GM19240 (cell line): ENCODE results near the gene RETREG3.
"Not testable (repeated sequence)": the region's sequence is repeated elsewhere in the genome, so short reads cannot be mapped to it uniquely, and the experiment has no call there.

ENCODE experiments used
- DNase-seq: peaks from one replicate; pipeline ENCODE4 v3.0.0; 2011; ENCODE audit warnings: low spot score; ENCODE audit not compliant: insufficient read length

RETREG3 gene

DNA sequence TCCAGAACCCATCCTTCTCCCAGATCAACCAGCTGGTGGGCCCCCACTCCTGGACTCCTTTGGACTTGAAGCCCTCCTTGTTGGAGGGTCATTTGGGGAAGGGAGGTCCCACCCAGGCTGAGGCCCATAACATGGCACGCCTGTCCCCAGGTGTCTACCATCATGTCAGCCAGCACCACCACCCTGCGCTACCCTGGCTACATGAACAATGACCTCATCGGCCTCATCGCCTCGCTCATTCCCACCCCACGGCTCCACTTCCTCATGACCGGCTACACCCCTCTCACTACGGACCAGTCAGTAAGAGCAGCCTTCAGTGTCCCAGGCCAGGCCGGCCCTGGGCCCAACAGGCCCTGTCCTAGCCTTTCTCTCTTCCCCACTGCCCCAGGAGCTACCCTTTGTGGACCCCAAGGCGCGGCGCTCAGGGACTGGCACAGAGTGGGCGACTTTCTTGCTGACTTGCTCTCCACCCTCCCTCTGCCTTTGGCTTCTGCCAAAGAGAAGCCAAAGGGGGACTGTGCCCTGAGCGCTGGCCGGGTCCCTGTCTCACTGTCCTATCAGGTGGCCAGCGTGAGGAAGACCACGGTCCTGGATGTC is 4.6 kb upstream of the RETREG3 start:
- DNase-seq: no peak

DNA sequence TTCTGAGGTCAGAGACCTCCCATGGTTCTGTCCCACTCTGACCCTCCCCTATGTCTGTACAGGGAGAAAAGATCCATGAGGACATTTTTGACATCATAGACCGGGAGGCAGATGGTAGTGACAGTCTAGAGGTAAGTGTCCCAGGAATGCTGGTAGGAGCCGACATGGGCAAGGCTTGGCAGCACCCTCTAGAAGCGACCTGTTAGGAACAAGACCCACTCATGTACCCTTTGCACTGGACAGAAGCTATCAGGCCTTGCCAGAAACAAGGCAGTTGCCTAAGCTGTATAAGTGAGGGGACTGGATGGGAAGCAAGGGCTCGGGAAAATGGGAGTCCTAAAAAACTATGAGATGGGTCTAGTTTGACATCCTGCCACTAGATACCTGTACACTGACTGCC is 2.8 kb upstream of the RETREG3 start:
- DNase-seq: no peak

DNA sequence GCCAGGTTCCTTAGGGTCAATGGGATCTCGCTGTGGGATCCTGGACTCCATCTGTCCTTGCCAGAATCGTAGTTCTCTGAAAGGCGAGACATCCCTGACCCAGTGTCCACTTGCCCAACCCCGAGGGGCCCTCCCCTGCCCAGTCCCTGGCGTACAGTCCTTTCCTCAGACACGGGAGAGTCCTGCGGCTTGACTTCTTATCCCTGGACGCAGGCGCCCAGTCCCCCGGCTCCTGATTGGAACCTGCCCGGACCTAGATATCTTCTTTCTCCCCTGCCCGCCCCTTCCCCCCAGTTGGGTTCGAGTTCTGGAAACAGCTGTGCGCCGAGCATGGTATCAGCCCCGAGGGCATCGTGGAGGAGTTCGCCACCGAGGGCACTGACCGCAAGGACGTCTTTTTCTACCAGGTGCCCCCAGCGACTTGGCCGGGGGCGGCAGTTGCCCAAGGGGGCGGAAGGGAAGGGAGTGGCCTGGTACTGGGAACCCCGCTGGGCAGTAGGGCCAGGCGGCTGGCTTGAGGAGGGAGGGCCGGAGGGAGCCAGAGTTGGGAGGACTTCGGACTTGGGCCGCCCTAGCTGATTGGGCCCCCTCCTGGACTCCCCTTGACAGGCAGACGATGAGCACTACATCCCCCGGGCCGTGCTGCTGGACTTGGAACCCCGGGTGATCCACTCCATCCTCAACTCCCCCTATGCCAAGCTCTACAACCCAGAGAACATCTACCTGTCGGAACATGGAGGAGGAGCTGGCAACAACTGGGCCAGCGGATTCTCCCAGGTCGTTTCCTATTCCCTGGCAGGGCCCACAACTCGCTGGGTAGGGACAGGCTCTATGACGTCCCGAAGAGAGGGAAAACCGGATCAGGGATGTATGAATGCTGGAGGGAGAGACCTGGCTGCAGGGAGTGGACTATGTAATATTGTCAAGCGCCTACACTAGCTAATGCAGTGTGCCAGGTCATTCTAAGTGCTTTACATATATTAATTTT is 934 bp upstream of the RETREG3 start:
- DNase-seq: not testable (repeated sequence)

DNA sequence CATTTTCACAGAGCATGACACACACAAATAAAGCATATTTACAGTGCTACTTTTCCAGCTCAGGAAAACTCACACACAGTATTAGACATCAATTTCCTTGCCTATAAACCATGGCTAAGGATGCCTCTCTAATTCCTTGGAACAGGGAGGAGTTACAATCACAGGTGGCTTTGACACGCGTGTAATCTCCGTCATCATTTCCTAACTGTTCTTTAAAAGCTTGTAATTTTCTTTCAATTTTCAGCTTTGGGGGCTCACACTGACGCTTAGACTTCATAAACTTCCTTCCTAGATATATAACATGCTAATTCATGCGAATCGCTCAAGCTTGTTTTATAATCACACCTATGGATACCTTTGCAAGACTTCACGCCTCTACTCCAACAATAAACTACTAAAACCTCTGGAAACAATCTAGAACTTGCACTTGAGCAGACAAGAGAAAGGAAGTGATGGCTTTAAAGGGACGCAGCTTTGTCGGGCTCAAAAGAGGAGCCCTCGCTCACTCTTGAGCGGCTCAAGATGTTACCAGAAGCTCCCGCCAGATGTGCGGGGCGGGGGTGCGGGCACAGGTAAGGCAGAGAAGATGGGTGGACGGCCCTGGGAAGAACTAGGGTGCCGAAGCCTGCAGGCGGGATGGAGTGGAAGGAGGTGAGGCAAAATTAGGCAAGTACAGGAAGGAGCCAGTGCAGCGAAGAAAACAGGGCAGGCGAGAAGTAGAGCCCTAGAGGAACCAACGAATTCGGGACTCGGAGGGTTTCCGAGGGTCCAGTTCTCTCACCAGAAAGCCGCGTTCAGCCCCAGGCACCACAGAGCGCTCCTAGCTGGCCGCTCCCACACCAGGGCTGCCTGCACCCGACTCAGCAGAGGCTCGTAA is 631 bp downstream of the RETREG3 start:
- DNase-seq: no peak

DNA sequence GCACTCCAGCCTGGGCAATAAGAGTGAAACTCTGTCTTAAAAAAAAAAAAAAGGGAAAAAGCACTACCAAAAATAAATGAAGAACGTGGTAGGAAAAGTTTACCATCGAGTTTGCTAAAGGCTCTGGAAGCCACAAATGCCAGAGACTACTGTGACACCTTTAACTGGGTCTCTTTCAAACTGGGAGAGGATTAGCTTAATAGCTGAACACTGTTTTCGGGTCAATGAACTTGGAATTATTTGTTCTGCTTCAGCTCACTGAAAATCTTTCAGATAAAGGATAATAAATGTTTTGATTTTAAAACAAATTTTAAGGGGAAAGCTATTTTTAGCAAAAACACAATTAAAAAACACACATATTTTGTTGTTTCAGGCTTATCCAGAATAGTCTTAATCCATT is 1.4 kb downstream of the RETREG3 start:
- no peak for DNase-seq

DNA sequence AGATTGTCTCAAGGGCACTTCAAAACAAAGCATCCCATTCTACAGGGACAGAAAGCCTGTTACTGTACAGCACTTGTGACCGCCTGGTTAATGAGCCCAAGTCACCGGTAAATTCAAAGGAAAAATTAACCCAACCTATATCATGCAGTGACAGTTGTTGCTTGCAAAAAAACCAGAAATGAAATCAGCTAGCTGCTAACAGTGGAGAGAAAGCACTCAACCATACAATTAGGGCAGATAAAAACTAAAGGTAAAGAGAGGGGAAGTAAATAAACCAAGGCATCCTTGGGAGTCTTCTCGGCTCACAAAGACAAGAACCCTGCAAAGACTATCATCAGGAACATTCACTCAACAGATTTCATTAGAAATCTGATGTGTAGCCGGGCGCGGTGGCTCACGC is 5.9 kb downstream of the RETREG3 start:
- DNase-seq: no peak

DNA sequence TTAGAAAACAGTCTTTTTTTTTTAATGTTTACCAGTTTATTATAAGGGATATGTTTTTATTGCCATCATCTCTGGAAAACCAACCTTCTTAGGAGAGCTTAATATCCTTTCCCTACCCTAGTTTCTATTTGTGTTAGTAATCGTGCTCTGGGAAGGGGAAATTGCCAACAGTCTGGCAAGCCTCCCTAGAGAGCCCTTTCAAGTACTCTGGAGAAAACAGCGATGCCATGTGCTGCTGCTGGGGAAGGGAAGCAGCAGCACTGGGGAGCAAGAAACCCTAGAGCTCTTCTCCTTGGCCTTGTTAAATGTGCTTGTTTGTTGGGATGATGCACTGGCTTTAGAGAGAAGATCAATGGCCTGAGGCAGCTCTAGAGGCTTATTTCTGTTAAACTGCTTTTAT is 10.3 kb downstream of the RETREG3 start:
- DNase-seq: no peak

DNA sequence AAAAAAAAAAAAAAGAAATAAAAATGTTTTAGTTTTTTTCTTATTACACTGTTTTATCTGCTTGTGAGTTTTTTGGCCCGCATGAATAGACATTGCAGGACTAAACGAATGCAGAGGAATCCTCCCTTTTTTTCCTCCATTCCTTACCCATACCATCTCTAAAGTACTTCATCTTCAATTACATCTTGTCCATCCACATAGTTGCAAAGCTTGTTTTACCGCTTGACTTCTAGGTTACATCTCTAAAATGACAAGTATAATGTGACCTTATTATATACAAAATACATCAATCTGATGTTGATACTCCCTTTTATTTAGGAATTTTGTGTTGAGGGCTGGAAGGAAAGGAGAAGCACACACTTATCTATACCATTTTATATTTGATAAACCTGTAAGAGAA is 12.8 kb downstream of the RETREG3 start:
- no peak for DNase-seq

DNA sequence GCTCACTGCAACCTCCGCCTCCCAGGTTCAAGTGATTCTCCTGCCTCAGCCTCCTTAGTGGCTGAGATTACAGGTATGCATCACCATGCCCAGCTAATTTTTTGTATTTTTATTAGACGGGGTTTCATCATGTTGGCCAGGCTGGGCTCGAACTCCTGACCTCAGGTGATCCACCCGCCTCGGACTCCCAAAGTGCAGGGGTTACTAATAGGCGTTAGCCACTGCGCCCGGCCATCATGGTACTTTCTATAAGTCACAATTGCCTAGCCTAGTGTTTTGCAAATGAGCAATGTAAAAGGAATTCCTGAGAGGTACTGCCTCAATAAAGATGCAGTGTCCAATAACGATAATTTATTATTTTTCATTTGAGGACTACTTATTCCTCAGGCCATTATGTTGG is 17.8 kb downstream of the RETREG3 start:
- no peak for DNase-seq

DNA sequence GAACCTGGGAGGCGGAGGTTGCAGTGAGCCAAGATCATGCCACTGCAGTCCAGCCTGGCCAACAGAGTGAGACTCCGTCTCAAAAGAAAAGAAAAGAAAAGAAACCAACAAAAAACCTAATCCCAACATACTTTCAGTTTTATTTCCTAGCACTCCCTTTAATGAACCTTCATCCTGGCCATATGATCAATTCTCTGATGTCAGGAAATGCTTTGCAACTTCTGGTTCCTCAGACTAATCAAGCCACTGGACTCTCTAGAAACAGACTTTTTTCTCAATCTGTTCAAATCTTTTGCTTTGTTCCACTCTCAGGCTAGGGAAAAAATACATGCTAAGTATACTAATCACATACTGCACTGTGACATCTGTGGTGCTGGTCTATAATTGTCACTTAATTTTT is 18.3 kb downstream of the RETREG3 start:
- no peak for DNase-seq

DNA sequence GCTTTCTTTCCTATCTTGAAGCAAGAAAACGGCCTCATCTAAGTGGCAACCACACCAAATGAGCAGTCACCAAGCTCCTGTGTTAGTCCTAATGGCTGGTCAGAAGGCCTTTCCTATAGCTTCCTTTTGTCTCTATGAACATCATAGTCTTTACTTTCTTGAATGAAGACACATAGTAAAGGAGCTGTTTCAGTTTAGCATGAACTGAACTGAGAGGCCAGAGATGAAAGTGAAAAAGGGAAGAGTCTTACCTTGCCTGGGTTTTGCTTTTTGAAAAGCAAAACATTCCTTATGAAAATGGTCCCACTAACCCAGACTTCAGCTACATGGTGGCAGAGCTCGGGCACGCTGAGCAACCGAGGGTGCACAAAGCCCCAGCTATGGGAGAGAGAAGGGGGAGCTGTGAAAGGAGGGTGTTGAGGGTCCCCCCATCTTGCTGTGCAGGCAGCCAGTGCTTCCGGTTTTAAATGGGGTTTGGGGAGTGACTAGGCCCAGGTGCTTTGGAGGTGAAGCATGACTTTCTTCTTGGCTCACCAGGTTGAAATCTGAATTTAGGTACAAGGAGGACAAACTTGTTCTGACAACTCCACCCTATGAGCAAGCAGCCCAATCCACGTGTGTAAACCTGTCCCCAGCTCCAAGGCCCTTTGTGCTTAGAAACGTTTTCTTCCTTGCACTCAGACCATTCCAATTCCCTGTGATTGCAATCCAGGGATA is 22.5 kb downstream of the RETREG3 start:
- DNase-seq: peak; percentile 67

DNA sequence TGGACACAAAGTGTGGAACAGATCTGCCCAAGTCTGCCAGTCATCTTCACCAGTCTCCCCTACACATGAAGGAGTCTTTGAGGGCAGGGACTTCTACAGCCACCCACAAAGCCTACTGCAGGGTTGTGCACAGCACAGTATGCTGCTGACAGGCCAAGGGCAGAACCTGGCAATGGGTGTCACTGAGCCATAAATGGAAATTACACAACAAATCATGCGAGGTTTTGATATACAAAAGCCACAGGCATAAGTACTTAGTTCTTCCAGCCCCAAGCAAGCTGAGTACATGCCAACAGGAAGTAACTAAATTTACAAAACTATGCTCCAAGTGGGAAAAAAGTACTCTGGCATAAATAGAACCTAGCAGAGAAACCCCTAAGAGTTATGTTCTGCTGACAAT is 23.8 kb downstream of the RETREG3 start:
- DNase-seq: no peak

DNA sequence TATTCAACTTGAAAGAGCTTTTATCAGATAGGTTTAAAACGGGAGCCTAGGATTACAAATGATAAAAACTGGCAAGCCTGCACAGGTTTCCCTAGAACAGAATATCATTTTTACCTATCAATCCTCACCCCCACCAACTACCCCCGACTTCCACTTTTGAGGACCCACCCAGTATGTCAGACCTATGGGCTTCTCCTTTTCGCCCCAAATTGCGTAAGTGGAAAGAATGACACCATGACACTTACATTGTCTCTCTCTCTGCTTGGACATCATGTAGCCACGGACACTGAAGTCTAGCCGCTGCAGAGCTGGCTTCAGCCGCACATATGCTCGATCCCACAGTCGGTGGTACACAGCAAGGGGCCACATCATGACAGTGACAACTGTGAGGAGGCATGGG is 24.3 kb downstream of the RETREG3 start:
- DNase-seq: no peak

DNA sequence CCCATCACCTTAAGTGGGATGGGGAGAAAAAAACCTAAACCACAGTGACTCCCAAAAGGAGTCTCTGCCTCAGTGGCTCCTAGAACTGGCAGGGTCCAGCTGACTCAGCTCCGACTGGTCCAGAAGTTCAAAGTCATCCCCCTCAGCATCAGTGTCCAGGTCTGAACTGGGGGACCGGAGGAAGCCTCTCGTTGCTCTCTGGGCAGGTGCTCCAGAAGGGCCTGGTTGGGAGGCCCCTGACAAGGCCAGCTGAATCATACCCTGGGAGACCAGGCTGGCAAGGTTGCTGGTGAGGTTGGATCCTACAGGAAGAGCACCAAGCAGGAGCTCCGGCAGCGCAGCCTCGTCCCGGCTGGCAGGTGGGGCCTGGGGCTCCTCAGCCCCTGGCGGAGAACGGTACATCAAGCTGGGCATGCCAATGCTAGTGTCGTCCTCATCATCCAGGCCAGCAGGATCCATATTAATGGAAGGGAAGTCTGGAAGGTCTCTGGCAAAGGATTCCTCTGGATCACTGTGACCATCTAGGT is 27.4 kb downstream of the RETREG3 start:
- DNase-seq: no peak

DNA sequence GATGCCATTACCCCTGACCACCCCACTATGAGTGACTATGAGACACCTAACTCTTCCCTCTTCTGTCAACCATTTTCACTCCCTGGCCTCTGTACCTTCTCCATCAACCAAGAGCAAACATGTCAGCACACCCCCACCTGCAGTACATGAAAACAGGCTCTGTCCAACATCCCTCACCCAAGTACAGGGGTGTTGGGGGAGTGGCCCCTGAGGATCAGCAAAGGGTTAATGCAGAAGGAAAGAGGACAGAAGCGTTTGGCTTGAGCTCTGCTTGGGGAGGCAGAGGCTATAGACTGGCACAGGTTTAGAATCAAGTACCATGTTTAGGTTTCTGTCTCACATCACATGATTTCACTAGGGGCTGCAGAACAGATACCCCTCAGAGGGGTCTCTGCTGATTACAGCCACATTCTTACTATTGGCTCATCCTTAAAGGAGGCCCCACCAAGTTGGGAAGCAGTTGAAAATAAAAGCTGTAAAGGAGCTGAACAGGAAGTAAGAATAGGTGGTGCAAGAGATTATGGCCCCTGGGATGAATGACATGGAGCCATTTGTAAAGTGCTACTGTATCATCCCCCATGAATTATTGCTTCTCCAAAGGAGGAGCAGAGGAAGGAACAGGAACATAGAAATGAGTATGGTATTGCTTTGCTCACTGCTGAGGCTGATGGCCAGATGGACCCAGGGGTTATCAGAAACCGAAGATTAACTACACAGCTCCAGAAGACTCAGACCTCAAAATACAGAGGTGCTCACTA is 29.2 kb downstream of the RETREG3 start:
- no peak for DNase-seq

DNA sequence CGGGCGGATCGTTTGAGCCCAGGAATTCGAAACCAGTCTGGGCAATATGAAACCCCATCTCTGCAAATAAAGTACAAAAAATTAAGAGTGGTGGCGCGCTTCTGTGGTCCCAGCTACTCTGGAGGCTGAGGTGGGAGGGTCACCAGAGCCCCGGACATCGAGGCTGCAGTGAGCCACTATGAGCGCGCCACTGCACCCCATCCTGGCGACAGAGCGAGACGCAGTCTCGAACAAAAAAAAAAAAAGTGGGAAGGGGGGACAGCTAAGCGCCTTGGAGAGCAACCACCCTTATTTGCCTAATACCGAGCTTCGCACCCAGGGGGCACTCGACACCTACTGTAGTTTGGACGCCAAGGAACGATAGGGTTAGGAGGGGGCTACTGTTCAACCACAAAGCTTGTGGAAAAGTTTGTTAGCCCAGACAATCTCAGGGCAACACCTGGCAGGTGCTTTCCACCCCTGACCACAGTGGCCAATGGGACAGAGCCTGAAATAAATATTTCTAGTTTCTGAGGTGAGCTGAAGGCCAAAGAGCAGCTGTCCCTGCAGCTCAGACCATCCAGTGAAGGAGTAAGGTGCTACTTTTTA is 30.8 kb downstream of the RETREG3 start:
- peak; percentile 58 for DNase-seq

DNA sequence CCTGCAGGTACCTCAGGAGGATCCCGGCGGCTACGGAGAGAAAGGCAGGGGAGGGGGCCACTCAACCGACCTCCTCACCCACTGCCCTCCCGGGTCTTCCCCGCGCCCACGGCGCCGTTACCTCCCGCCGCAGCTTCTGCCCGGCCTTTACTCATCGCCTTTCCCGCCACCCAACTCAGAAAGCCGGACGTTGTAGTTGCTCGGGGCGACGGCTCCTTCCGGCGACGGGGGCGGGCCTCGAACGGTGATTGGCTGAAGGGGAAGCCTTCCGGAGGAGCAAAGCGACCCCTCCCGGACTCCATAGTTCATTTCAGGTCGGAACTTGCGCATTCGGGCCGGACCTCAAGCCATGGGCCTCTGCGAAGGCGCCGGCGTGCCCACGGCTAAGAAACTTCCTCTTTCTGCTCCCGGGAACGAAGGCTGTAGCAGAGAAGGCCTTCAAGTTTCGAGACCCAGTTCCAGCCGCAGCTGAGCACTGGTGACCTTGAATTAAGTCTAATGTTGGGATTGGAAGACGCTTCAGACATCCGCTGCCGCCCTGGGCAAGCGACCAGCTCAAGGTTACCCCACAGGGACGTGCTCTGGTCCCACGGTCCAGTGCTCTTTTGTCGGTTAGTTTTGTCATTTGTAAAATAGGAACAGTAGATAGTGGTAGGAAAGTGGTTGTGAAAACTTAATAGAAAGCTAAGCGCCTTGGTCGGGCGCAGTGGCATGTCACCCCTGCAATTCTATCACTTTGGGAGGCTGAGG is 31.5 kb downstream of the RETREG3 start, which contains the start of gene PSMC3IP:
TSS of gene PSMC3IP (minus strand) at position 198 of the 750 bp plus-strand sequence. CDS start at position 155, 43 bp downstream.
- DNase-seq: peak; percentile 95

DNA sequence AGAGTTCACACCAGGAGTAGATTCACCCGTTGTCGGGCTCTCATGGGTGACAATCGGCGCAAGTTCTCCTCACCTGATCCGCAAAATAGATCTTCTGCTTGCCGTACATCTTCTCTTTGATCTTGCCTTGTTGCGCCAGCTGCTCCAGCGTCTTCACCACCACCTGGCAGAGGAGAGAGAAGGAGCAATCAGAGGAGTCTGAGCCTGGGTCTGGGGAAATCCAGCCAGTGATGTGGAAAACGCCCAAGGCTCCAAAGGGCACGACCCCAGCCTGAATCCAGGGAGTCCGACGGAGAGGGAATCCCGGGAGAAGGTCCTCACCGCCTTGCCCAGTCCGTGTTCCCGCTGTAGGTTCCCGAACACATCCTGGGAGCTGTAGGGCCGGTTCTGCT is 32.0 kb downstream of the RETREG3 start:
- DNase-seq: no peak

DNA sequence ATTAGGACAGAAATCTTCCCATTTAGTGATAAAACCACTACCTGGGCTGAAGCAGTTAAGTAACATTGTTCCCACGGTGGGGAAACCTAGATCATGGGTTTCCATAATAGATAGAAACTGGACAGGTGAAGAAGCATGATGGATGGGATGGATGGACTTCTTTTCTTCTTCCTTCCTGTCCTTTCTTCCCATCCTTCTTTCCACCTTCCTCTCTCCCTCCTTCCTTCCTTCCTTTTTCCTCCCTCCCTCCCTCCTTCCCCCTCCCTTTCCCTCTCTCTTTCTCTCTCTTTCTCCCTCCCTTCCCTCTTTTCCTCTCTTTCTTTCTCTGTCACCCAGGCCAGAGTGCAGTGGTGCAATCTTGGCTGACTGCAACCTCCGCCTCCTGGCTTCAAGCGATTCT is 34.7 kb downstream of the RETREG3 start:
- DNase-seq: no peak
